AG04450 (cell line): ENCODE data around the gene LZTS3. TPM values are rescaled to one million over a fixed set of nuclear protein-coding genes. Genes with fewer than 3 reads are reported as not detected.
A peak's percentile ranks its signal among the peaks of the same experiment; 100 is the strongest.

Source experiments
- CTCF ChIA-PET: fragments of 300-600, 350-600 bp; formaldehyde crosslinking; extraction: SDS; loops from one replicate; lab custom pipeline; 2022; ENCODE audit warnings: antibody characterized with exemption, inconsistent platforms; lab: Charles Lee
- POLR2A ChIA-PET: fragments of 350-600 bp; formaldehyde crosslinking; extraction: SDS; loops from one replicate; lab custom pipeline; 2021; ENCODE audit warnings: antibody characterized with exemption, inconsistent platforms; lab: Yijun Ruan, JAX
- DNase-seq: peaks from one replicate; pipeline ENCODE4 v3.0.0-alpha.2; 2011; ENCODE audit warnings: low read depth, low spot score
- H3K27ac ChIP-seq: one replicate; pipeline ENCODE4 v1.5.1; 2012; ENCODE audit warnings: low read depth, low read length, control low read depth
- H3K27me3 ChIP-seq: one replicate; pipeline ENCODE4 v1.6.0; 2012; ENCODE audit warnings: low read length; ENCODE audit not compliant: control insufficient read depth, insufficient read depth
- H3K4me3 ChIP-seq: 2 replicates; pipeline ENCODE4 v1.5.1; 2011; ENCODE audit warnings: mild to moderate bottlenecking, low read depth, low read length, control low read depth
- H3K9me3 ChIP-seq: 2 replicates; pipeline ENCODE4 v1.5.1; 2012; ENCODE audit warnings: low read length; ENCODE audit not compliant: control insufficient read depth, insufficient read depth
- CTCF ChIP-seq: IDR thresholded peaks from 2 replicates; pipeline ENCODE4 v1.5.1; 2011; ENCODE audit warnings: low read depth, low read length, control low read depth, inconsistent platforms
- polyA plus RNA-seq: library from polyadenylated mRNA; depleted of rRNA; stranded (reverse); fragments of >200 nt; gene quantifications from 2 replicates; pipeline ENCODE4 v1.2.3, GENCODE V29; 2011; rRNA removed

The LZTS3 gene
- polyA plus RNA-seq, 1 experiment = 2.0 TPM

GRCh38 chr20:3115190-3116107, 57.9 kb downstream of the LZTS3 start:
- CTCF ChIA-PET = interaction anchor here (0.6 to 4.0 kb wide), 9 partner anchors 12 to 489 kb away, joined by 3 to 61 read pairs (median 6); no protein-coding TSS in a partner anchor

More at GRCh38 chr20:3115190-3116107, 57.9 kb downstream of the LZTS3 start:
- peak; percentile 23 for DNase-seq
- no peak overlapping the region for H3K27ac ChIP-seq
- H3K27me3 ChIP-seq = no peaks in the 10 kb centered on the region
- no peak overlapping the region for H3K4me3 ChIP-seq
- TF ChIP-seq CTCF = peak; percentile 83
- H3K9me3 ChIP-seq = no peaks in the 10 kb centered on the region
- POLR2A ChIA-PET = no interaction called here

Other genes starting within 250 kb of the LZTS3 start
- not detected in 2 replicates for gene GNRH2, start 129.9 kb downstream of the LZTS3 start, polyA plus RNA-seq
- gene MRPS26, start 127.5 kb downstream of the LZTS3 start, polyA plus RNA-seq = 22.8 and 27.2 TPM in 2 replicates
- not detected in 2 replicates for gene OXT, start 101.9 kb downstream of the LZTS3 start, polyA plus RNA-seq
- gene AVP, start 88.8 kb downstream of the LZTS3 start, polyA plus RNA-seq = not detected in 2 replicates
- gene FASTKD5, start 13.7 kb downstream of the LZTS3 start, polyA plus RNA-seq = 16.2 and 20.0 TPM in 2 replicates
- 3.1 and 3.7 TPM in 2 replicates for gene UBOX5, start 13.7 kb downstream of the LZTS3 start, polyA plus RNA-seq
- gene DDRGK1, start 31.1 kb upstream of the LZTS3 start, polyA plus RNA-seq = 22.8 and 24.7 TPM in 2 replicates
- 25.2 and 29.8 TPM in 2 replicates for gene ITPA, start 35.9 kb upstream of the LZTS3 start, polyA plus RNA-seq
- gene SLC4A11, start 65.6 kb upstream of the LZTS3 start, polyA plus RNA-seq = 0.47 and 0.53 TPM in 2 replicates
- gene DNAAF9, start 234.1 kb upstream of the LZTS3 start, polyA plus RNA-seq = 14.1 and 15.0 TPM in 2 replicates